HG03045 (cell line): ENCODE data around the gene CCDC80.

Experiments
- ATAC-seq: cut with Tn5 transposase; IDR thresholded peaks from one replicate; pipeline ENCODE4 v1.9.1; 2021; ENCODE audit warnings: mild to moderate bottlenecking, moderate library complexity; ENCODE audit not compliant: unreplicated experiment

CCDC80 gene

DNA sequence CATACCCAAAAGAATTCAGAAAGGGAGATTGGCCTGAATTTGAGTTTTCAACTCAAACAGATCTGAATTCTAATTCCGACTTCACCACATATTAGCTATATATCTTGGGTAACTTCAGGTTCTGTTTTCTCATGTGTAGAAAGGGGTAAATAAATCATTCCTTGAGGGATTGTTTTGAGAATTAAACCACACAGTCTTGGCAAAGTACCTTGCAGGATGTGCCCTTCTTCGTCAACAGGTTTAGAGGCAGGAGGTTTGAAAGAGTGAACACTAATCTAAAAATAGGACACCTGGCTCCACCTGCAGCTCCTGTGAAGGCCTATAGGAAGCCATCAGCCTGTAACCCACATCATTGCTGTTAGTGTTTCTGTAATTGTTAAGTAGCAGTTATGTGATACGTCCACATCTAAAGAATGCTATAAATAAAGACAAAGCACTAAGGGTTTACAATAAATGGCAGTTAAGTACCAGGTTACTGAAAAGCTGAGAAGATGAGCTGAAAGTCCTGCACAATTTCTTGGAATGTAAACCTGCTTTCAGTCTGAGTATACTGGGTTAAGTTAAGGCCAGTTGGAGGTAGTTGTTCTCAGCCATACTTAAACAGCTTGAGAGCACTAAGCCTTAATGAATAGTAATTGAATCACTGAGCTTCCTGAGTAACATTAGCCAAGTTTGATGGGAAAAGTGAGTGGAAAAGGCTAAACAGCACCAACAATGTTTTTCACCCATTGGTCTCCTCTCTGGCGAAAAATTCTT lies 6.0 kb downstream of the CCDC80 start:
- no peak for ATAC-seq

DNA sequence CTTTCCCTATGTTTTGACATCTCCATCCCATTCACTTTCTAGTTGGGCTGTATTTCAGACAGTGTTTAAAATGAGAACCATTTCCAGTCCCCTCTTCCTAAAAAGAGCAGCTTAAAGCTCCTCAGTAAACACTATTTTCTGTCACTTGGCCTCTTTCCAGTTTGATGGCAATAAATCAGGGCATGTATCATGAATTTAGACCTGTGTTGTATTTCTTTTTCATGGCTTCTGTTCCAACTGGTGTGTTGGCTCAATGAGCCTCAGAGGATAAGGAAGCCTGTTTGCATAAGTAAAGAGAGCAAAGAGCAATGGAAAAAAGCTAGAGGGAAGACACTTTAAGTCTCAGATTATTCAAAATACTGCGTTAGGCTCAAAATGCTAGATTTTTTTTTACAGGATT lies 7.2 kb downstream of the CCDC80 start:
- ATAC-seq = no peak

DNA sequence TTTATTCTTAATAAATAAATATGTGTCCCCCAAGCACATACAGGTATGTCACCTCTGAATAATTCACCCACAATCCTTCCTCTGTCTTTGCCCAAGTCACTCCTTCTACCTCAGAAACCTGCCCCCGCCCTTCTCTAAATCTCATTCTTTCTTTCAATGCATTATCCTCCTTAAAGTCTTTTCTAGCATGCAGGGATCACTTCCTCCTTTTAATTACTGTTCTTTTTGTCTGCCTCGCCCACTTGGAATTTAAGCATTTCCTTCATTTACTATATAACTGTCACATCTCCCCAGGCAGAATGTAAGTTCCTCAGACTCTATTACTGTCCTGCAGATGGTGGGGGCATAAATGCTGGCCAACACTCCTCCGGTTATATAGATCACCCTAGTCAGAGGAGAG lies 7.8 kb downstream of the CCDC80 start:
- no peak for ATAC-seq

DNA sequence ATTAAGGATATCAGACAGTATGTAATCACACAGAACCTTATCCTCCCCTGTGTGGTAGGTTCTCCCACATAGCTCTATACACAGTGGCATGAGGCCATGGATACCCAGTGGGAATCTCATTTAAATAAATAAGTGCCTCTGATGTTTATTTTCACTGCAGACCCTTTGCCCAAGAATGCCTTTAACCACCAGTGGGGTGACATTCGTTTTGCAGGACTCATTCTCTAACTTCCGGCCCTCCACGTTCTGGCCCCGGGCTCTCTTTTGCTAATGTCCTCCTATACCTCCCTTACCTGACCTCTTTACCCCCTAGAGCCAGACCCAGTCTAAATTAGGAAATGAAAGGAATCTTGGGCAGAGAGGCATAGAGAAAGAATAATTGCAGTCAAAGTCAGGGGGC lies 8.3 kb downstream of the CCDC80 start:
- no peak for ATAC-seq

DNA sequence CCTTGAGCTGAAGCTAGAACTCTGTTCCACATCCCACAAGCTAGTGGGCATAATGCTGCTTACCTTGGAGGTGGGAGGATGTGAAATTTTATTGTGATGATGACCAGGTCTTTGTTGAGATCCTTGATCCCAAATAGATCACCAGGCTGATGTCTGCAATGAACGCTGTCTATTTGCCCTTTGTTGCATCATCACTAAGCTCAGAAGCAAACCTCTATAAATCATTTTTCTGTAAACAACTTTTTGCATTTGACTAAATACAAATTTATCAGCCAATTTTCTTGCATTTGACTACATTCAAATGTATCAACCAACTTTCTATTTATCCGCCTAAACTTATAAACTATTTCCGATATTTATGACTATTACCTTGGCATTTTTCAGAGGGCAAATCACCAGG lies 9.7 kb downstream of the CCDC80 start:
- no peak for ATAC-seq

DNA sequence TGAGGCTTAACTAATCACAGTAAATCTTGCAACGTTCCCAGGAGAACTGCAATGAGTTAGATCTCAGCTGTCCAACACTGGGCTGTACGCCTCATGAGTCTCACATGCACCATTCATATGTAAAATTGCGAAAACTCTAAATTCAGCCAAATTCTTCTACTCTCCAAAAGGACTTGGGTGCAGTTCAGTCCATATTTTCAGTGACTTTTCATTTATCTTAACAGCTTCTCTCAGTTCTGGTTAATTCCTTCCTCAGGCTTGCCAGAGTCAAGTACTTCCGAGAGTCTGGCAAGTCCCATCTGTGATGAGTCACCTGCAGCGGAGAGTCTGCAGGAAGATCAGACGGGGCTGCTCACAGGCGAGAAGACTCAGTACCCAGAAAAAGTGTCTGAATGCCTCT lies 11.5 kb downstream of the CCDC80 start:
- ATAC-seq = no peak

DNA sequence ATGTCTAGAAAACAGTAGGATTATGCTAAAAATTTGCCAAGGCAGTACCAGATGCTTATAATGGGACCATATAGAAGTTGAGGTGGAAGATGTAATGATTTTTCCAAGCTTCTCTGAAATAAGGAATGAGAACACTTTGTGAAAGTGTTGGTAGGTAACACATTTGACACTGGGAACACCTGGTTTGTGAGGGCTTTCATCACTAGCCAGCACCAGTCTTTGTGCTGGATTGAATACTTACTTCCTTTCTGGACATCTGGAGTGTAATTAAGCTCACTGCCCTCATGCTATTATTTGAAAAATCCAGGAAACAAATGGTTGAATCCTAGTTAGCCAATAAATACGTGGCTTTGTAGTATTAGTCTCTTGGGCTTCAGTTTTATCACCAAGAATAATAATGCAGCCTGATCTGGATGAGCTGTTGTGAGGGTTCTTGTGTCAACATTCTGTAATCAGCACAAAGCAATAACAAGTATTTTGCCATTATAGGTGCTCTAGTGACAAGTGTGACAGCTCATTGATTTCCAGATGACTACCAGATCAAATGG lies 12.9 kb downstream of the CCDC80 start:
- no peak for ATAC-seq

DNA sequence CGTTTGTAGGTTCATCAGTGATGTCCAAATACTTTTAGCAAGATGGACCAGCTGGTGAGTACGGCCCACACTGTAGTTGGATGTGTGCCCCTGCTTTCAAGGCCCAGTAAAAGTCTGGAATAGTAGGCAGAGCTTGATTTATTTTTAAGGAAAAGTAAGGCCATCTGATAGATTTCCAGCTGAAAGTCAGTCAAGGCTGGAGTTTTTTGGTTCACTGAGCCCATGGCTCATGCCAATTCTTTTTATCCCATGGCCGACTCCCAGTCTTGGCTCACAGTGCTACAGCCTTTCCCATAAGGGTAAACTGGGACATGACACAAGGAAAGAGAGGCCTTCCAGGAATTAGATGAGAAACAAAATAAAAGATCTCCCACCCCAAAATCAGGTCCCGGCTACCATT lies 13.5 kb downstream of the CCDC80 start:
- no peak for ATAC-seq

DNA sequence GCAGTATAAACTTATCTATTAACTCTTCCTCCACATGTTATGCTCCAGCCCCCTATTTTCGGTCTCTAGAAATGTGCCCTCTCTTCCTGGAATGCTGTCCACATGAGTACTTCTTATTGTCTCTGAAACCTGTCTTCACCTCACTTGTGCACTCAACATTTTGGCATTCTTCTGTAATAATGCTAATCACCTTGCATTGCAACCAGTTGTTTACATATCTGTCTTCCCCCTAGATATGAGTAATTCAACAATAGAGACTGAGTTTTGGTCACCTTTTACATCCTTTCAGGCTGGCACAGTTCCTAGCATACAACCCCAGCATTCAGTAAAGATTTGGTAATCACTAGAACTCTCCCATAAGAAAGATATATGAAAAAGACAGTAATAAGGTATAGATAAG lies 17.2 kb downstream of the CCDC80 start:
- no peak for ATAC-seq

DNA sequence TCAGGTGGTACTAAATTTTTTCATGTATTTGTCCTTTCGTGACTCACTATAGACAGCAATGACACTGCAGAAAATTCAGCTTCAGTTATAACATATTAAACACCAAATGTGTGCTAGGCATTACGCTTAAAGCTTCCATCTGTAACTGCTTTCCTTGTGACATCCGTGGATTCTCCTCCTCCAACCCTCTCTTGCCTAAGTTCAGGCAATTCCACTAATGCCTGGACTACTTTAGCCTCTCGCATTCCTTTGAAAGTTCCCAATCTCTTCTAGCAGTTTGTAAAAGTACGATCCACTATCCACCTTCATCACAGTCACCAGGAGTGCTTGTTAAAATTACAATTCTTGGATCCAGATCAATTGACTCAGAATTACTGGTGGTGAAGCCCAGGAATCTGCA lies 17.7 kb downstream of the CCDC80 start:
- ATAC-seq = no peak

DNA sequence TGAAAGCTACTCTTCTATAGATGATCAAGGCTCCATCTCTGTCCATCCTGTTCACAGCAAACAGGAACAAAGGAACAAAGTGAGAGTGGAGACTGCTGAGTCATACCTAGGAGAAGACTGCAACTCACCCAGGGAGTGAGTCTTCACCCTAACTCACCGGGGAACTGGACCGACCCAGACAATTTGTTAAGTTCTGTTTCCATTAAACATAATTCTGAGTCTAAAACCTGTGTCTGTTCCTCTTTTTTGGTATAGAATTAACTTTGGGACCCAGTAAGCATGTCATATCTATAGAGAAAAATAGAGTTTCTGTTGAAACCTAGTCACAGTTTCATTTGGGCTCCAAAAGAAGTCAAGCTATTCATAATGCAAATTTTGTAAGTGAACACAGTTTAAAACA lies 21.6 kb downstream of the CCDC80 start:
- peak; percentile 72 for ATAC-seq

DNA sequence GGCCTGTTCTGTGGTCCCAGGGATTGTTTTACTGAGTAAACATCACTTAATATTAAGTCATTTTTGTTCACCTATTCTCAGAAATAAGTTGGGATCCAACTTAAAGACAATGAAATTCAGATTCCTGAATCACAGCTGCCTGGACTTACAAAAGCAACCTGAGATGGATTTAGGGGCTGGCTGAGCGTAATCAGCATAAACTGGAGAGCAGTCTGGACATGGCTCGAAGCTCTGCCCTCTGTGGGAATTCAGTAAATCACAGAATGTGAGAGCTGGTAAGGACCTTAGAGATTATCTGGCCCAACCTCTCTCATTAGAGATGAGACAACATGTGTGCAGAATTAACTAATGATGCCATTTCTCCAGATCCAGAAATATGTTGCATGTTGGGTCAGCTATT lies 23.7 kb downstream of the CCDC80 start:
- ATAC-seq = no peak

DNA sequence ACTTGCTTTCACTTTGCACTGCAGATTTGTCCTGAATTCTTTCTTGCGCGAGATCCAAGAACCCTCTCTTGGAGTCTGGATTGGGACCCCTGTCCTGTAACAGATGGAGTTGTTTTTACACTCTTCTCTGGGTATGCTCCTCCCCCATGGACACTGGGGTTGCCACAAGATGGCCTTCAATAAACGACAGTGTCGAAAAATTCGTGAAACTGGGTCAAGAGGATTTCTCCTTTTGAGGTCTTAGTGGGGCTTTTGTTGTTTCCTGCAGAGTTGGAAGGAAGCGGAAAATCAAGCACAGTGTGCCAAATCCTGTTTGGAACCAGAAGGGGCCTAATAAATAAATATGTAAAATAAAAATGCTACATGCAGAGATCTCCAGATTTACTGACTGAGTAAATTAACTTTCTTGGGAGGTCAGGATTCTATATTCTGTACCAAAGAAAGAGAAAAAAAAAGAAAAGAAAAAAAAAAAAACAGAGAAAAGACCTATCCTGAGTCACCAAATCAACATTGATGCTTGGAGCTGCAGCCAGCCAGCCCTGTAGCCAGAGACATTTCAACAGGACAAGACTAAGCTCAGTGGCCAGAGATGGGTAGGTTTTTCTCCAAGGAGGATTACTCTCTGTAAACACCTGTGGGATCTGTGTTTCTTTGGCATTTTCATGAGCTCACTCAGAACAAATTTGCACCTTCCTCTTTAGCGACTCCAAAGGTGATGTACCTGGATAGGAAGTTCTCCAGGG lies 24.8 kb downstream of the CCDC80 start:
- ATAC-seq = no peak

DNA sequence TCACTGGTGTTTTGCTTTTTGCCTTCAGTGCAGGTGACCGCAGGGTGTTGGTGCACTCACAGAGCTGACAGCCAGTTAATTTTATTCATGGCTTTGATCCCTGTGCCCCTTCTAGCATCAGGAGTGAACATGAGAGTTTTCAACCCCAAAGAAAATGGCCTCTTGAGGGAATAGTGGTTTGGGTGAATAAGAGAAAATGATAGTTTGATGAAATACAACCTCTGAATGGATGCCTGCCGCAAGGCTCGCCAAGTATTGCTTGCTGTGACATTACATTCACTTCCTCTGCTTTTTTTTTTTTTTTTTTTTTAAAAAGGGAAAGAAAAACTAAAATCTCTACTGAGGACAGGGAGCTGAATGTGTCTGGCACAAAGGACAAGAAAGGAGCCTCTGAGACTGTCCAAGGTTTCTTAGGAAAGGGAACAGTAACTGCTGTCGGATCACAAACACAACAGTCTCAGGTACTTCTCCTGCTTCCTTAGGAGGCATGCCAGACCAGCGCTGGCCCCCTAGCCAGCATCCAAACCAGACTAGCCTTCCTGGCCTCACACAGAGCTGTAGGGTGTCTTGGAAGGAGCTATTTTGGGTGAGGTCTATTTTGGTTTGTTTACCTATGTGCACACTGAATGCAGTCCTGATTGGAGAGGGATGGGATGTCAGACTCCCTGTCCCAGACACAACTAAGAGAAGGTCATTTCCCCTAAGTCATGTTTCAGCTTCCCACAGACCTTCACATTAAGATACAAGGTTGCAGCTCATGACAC lies 29.0 kb downstream of the CCDC80 start:
- ATAC-seq = no peak

DNA sequence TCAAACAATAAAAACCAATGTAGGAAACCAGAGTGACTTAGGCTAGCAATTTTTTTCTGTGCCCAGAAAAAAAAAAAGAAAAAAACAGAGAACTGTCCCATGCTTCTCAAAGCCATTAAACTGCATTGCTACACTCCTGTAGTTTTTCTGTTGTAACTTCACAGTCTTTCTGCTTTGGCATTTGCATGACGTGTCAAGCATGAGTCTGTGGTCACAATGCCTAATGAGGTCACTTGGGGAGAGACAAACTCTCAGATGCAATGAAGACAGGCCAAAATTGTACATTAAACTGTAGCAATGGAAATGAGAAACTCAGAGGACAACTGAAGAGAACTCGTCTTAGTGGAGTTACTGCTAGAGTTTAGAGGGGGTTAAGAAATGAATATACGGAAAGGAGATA lies 30.8 kb downstream of the CCDC80 start:
- ATAC-seq = no peak

DNA sequence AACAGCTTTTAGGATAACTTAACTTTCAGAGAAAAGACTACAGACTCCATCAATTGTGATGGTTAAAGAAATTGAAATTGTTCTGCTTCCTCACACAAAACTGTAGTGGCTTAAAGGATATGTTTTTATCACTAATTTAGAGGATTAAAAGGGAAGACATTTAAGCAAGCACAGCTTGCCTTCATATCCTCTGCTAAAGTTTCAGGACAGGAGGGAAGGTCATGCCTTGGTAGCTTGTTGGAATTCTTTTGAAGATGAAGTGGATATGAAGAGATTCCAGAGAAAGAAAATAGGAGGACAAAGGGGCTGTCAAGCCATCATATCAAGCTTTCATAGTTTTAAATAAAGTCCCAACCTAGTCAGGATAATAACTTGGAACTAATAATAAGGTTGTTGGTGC lies 33.1 kb downstream of the CCDC80 start:
- no peak for ATAC-seq

DNA sequence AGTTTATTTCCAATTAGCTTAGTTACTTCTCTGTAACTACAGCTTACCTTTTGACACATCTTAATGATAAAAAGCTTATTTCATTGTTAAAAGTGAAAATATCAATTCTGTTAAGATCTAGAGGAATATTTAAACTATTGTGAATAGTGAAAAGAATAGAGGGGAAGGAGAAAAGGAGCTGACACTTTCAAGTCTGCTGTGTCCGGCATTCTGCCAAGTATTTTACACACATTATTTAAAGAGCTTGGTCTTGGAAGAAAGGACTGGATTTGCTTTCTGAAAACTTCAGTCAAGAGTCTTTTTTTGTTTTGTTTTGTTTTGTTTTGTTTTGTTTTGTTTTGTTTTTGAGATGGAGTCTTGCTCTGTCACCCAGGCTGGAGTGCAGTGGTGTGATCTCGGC lies 34.8 kb downstream of the CCDC80 start:
- ATAC-seq = no peak

DNA sequence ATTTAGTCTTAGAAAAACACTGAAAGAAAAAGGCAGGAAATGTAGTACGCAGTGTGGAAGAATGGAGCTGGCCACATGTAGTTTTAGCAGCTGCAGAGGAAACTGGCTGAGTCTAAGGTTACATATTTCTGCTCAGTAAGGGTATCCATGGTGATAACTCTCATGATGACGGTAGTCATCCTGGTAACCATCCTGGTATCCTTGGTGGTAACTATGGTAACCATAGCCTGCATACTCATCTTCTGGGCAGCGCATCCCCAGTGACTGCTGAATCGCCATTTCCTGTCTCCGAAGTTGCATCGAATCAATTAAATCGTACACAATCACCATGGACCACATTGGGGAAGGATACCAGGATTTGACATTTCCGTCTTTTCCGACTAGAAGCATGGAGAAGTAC lies 35.7 kb downstream of the CCDC80 start:
- no peak for ATAC-seq

DNA sequence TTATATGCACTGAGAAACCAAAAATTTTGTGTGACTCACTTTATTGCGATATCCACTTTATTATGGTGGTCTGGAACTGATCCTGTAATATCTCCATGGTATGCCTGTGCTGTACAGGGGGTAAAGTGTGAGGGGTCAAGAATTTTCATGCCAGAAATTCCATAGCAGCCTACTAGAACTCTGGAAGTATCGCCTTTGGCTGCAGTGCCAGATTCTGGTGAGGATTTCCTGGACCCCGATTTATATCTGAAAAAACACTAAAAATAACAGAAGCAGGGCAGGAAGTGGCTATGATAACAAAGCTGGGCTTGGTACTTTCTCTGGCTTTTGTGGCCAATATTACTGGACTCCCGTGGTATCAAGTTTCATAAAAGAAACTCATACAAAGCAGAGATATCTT lies 36.4 kb downstream of the CCDC80 start:
- no peak for ATAC-seq

DNA sequence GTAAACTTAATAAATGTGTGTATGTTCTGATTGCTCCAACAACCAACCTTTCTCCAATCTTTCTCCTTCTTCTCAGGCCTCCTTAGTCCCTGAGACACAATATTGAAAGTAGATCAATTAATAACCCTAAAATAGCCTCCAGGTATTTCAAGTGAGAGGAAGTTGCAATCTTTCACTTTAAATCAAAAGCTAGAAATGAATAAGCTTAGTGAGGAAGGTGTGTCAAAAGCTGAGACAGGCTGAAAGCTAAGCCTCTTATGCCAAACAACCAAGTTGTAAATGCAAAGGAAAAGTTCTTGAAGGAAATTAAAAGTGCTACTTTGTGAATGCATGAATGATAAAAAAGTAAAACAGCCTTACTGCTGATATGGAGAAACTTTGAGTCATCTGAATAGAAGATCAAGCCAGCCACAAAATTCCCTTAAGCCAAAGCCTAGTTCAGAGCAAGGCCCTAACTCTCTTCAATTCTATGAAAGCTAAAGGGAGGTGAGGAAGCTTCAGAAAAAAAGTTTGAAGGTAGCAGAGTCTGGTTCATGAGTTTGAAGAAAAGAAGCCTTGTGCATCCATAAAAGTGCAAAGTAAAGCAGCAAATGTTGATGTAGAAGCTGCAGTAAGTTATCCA lies 38.6 kb downstream of the CCDC80 start:
- ATAC-seq = peak; percentile 57

DNA sequence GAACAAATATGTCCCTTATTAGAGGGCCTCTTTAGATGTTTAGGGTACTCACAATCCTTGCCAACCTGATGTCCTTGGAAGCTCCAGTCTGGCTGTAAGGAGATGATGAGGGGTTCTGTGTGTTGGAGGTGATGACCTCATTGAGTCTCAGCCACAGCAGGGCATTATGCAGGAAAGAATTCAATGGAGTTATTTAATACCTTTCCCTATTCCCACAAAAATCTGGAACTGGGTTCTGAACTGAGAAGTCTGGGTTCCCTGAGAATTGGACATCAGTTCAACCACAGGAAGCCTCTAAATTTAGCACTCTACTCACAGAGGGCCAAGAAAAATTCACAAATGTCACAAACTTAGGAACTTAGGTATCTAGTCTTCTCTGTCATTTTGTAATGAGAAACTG lies 42.2 kb downstream of the CCDC80 start:
- no peak for ATAC-seq
